Activated CD8-positive, alpha-beta memory T cell treated with anti-CD3 and anti-CD28 coated beads for 4 hours (primary cell): ENCODE results near the gene BMPER.
"Not testable (repeated sequence)": the region's sequence is repeated elsewhere in the genome, so short reads cannot be mapped to it uniquely, and the experiment has no call there.

Source experiments
- DNase-seq, 2 donors: peaks; one replicate each; pipeline ENCODE4 v3.0.0-alpha.2; 2020; ENCODE audit warnings: low read depth in 2 of 2

BMPER gene

GRCh38 chr7:34136698-34137097 is 231.4 kb downstream of the BMPER start:
- DNase-seq, result no peak

GRCh38 chr7:34137176-34137575 is 231.8 kb downstream of the BMPER start:
- DNase-seq, result no peak

DNA sequence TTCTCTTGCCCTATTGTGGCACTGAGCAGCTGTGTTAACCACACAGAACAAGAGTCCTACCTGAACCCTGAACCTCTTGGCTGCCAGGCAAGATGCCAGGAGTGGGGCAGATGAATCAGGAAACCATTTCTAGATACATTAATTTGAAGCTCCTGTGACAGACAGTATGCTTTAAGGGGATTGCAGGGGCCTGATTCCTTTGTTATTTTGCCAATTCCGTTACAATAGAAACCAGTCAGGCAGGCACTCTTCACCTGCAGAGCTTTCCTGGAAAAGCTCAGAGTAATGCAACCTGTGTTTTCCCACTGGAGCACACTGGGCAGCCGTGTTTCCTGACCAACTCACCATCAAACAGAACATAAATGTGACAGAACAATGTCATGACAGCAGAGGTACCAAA is 233.1 kb downstream of the BMPER start:
- no peak for DNase-seq

DNA sequence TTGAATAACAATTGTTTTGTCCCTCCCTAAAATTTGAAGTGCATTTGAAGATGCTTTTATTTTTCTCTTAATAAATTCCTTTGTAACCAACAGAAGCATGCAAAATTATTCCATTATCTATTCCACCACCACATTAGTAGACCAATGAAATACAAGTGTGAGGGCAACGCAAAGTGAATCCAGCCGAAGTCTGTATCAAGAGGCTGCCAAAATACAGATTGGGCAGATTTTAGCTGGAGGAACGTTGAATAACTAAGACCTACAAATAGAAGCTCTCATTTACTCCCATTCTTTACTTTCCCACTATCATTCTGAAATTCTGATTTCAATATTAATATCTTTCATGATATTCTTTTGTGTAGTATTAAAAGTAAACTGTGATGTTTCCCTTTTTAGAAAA is 233.7 kb downstream of the BMPER start:
- no peak for DNase-seq

DNA sequence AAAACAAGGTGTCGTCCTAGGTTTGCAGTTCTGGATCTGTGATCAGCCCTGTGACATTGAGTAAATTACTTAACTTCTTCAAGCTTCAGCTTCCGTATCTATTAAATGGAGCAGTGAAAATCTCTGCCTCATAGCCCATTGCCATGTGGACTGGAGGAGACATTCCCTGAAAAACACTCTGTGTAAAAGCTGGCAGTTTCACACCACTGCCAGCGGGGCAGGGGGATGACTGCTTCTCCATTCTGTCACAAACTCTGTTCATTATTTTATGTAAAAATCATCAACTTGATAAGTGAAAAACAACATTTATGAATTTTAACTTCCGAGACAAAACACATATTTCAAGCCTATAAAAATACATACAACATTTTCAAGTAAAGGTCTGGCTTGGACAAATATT is 234.7 kb downstream of the BMPER start:
- no peak for DNase-seq

DNA sequence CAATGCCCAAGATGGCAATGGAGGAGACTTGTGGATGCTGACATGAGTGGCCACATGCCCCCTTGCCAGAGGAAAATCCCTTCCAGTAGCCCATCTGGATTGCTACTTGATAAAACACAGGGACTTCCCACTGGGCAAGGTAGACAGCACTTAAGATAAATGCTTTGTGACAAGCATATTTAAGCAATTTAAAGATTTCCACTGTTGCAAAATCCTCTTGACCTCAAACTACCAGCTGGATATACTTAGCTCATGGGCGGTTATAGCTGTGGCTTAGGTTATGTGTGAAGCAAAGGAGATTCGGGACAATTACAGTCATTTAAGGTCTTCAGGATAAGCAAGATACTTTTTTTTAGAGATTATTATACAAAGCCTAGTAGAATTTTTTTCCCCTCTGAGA is 238.1 kb downstream of the BMPER start:
- no peak for DNase-seq

- no peak for DNase-seq
These were observed 240.3 kb downstream of the BMPER start for GRCh38 chr7:34145603-34146002.

DNA sequence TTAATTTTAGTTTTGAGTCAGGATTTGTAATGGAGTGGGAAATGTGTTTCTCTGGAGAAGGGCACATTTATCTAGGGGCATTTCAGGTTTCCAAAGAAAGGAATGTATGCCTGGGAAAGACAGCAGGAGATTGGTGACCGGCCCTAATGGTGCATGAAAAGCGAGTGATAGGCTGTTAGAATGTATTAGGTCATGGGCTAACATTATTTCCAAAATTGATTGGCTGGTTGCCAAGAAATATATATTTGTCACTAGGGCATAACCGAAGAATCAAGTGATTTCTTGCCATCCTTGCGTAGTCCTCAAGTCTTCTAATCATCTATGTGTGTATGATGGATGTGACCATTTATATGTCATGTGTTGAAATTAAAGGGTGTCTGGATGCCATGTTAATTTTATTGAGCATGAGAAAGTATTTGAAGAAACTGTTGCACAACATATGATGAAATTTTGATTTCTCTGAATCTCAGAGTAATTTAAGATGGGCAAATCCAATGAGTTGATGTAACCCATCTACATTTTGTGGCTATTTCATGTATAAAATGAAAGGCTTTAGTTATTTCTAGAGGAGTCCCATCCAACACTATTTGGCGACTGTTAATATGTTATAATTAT is 248.4 kb downstream of the BMPER start:
- DNase-seq, result no peak

DNA sequence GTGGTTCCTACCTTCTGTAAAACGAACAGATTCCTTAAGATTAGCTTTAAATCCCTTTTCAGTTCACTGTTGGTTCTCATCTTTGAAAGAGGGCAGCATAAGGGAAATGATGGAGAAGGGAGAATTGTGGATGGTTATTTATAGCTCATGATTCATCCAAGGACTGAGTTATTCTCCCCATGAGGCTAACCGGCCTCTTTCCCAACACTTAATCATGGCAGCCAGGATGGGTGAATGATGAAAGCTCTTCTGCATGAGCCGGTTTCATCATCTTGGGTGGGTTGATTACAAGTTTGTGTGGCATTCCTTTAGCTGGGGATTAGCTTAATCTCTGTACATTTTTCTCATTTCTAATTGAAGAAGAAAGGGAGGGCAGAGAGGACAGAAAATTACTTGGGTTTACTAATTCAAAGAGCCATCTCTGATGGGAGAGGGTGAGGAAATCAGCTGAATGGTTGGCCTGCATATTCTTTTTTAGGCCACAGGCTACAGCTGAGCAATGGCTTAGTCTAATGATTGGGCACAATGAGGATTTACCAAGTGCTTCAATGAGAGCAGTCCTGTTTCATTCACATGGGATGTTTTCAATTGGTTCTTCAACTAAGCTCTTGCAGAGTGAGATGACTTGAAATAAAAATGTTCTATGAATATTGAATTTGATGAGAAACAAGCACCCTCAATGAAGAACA is 250.0 kb downstream of the BMPER start:
- no peak for DNase-seq

- DNase-seq, result no peak
These were observed 251.0 kb downstream of the BMPER start for GRCh38 chr7:34156336-34156735.

DNA sequence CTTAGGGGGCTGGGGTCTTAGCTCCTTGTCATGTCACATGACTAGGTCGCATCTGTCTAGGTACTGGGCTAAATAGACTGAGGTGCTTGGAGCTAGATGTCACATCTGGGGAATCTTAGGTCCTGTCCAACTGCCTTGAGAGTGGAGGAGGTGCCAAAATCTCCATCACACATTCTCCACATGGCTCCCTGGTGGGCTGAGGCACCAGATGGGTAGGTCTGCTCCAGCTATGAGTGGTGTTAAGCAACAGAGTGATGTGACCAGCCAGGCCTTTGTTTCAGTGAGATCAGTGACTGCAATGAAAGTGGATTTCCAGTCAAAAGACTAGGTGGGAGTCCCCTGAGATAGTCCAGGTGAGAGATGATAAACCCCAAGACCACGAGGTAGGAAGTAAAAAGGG is 251.8 kb downstream of the BMPER start:
- DNase-seq, result no peak

GRCh38 chr7:34158368-34159153 is 253.2 kb downstream of the BMPER start:
- no peak for DNase-seq

DNA sequence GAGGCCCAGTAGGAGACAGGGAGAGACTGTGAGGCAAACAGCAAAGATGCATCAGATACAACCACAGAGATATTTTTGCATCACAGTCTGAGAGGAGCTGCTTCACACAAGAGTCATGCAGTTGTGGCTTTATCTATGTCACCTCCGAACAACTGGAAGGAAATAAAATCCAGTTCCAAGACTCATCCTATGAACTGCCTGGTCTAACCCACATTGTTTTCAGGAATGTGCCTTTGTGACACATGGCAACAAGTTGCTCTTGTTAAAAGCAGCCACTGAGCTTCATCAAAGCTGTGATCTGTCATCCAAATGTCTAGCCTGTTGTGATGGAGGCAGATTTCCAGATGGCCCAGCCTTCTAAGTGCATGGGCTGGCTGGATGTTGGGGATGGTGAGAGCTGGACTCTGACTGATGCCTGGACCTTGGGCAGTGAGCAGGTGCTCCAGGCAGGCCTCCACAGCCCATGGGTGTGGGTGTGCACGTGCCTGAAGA is 255.0 kb downstream of the BMPER start:
- no peak for DNase-seq

DNA sequence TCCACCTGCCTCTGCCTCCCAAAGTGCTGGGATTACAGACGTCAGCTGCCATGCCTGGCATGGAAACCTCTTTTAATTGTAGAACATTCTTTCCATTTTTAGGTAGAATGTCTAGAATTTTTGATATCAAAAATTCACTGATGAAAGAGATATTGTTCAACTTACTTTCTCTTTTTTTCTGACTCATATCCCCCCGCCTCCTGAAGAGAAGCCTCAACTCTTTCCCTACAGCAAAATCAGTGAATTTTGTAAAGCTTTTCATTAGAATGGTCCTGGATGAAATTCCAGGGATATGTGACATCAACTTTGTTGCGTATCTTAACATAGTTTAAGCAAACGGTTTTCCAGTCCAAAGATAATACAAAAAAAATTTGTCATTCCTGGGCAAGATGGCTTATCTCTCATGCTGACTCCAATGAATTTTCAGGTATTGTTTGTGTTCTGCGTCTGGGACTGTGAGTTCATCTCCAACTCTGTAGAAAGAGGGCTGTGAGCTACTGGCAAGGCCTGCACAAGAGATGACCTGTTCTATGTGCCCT is 256.8 kb downstream of the BMPER start:
- DNase-seq, result no peak

GRCh38 chr7:34162677-34163076 is 257.3 kb downstream of the BMPER start:
- no peak for DNase-seq

DNA sequence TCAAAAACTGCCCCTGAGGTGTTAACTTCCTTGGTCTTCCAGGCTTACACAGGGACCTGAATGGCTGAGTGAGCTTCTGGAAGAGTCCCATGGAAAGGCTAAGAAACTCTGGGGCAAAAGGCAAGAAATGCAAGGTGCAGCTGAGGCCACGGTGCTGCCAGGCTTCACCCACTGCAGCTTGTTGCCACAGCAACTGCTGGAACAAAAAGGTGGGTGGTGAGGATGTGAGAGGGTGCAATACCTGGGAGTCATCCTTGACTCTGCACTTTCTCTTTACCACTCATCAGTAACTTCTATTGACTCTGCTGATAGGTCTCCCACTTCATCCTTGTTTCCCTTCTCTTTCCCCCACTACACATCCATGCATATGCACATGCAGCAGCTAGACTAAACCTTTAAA is 258.6 kb downstream of the BMPER start:
- DNase-seq, result no peak

DNA sequence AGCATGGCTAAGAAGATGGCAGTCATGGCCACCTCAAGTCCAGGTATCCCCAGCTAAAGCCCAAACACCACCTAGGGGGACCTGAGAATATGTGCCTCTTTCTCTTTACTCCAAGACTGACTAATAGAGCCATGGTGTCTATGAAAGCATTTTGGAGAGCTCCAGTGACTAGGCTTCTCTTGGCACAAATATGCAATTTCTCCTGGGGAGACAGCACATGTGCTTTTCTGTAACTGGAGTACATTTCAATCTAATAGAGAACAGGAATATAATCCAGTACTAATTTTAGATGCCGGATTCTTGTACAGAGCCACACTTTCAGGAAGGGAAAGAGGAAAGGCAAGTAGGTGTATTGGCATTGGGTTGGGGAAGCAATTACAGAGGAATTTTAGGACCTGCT is 260.1 kb downstream of the BMPER start:
- DNase-seq, result no peak

GRCh38 chr7:34165927-34166550 is 260.7 kb downstream of the BMPER start:
- DNase-seq, result no peak

DNA sequence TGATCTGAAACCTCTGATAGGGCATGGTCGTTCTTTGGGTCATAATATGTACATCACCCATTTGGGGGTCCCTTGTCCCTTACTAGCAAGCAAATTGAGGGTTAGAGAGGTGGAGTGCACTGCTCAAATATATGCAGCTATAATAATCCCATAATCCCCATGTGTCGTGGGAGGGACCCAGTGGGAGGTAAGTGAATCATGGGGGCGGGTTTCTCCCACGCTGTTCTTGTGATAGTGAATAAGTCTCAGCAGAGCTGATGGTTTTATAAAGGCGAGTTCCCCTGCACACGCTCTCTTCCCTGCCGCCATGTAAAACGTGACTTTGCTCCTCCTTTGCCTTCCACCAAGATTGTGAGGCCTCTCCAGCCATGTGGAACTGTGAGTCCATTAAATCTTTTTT is 262.7 kb downstream of the BMPER start:
- DNase-seq, result no peak

DNA sequence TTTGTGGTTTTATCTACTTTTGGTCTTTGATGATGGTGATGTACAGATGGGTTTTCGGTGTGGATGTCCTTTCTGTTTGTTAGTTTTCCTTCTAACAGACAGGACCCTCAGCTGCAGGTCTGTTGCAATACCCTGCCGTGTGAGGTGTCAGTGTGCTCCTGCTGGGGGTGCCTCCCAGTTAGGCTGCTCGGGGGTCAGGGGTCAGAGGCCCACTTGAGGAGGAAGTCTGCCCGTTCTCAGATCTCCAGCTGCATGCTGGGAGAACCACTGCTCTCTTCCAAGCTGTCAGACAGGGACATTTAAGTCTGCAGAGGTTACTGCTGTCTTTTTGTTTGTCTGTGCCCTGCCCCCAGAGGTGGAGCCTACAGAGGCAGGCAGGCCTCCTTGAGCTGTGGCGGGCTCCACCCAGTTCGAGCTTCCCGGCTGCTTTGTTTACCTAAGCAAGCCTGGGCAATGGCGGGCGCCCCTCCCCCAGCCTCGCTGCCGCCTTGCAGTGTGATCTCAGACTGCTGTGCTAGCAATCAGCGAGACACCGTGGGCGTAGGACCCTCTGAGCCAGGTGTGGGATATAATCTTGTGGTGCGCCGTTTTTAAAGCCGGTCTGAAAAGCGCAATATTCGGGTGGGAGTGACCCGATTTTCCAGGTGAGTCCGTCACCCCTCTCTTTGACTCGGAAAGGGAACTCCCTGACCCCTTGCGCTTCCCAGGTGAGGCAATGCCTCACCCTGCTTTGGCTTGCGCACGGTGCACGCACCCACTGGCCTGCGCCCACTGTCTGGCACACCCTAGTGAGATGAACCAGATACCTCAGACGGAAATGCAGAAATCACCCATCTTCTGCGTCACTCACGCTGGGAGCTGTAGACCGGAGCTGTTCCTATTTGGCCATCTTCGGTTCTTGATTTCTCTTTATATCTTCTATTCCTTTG is 269.6 kb downstream of the BMPER start:
- DNase-seq, result not testable (repeated sequence)

GRCh38 chr7:34175837-34176236 is 270.5 kb downstream of the BMPER start:
- DNase-seq, result no peak
